Epithelial cell of esophagus (primary cell): ENCODE results near the gene TP63.

Experiments used
- DNase-seq: peaks from one replicate; pipeline ENCODE4 v3.0.0; 2010; ENCODE audit warnings: low read depth
- H3K4me3 ChIP-seq: 2 replicates; pipeline ENCODE4 v1.5.1; 2011; ENCODE audit warnings: mild to moderate bottlenecking, low read length, control low read depth
- CTCF ChIP-seq: IDR thresholded peaks from 2 replicates; pipeline ENCODE4 v1.5.1; 2011; ENCODE audit warnings: low read depth, mild to moderate bottlenecking, low read length, control low read depth, inconsistent platforms; ENCODE audit not compliant: insufficient read depth; ENCODE audit errors: missing control alignments

Gene TP63

GRCh38 chr3:189625071-189625470 lies 6.1 kb upstream of the TP63 start:
- no peak for TF ChIP-seq CTCF
- H3K4me3 ChIP-seq: no peak overlapping the region
- DNase-seq: no peak

GRCh38 chr3:189625572-189625971 lies 5.6 kb upstream of the TP63 start:
- no peak for TF ChIP-seq CTCF
- DNase-seq: no peak
- H3K4me3 ChIP-seq: no peak overlapping the region

GRCh38 chr3:189626286-189626685 lies 4.9 kb upstream of the TP63 start:
- no peak for DNase-seq
- no peak for TF ChIP-seq CTCF
- no peak overlapping the region for H3K4me3 ChIP-seq

GRCh38 chr3:189629803-189630455 lies 1.3 kb upstream of the TP63 start:
- H3K4me3 ChIP-seq: no peak overlapping the region
- DNase-seq: no peak
- no peak for TF ChIP-seq CTCF

GRCh38 chr3:189630767-189631372 lies 319 bp upstream of the TP63 start:
- no peak for DNase-seq
- TF ChIP-seq CTCF: no peak
- no peak overlapping the region for H3K4me3 ChIP-seq

GRCh38 chr3:189631409-189631808 lies 220 bp downstream of the TP63 start:
- no peak overlapping the region for H3K4me3 ChIP-seq
- no peak for DNase-seq
- TF ChIP-seq CTCF: no peak

GRCh38 chr3:189632242-189632641 lies 1.1 kb downstream of the TP63 start:
- TF ChIP-seq CTCF: no peak
- no peak for DNase-seq
- no peak overlapping the region for H3K4me3 ChIP-seq
